ENCODE results near the gene OR8D4.
"Not testable (repeated sequence)": the region's sequence is repeated elsewhere in the genome, so short reads cannot be mapped to it uniquely, and the experiment has no call there.

The OR8D4 gene

GRCh38 chr11:123901867-123902266, at the start of gene OR8D4:
TSS of gene OR8D4 (plus strand) at chr11:123902167. CDS start at chr11:123906432, 4,265 bp downstream.
- no peak for TF ChIP-seq CTCF (conservative IDR thresholded peaks at IDR 0.05)
- TF ChIP-seq ZFX (IDR thresholded peaks at IDR 0.05), result no peak

GRCh38 chr11:123852321-123852720, 49.6 kb upstream of the OR8D4 start:
- H3K27ac ChIP-seq, result no peak overlapping the region
- TF ChIP-seq CTCF (conservative IDR thresholded peaks at IDR 0.05), result no peak
- TF ChIP-seq ZFX (IDR thresholded peaks at IDR 0.05), result no peak

More at GRCh38 chr11:123901867-123902266, at the start of gene OR8D4:
- H3K27ac ChIP-seq, result no peak within 1 kb of the TSS

DNA sequence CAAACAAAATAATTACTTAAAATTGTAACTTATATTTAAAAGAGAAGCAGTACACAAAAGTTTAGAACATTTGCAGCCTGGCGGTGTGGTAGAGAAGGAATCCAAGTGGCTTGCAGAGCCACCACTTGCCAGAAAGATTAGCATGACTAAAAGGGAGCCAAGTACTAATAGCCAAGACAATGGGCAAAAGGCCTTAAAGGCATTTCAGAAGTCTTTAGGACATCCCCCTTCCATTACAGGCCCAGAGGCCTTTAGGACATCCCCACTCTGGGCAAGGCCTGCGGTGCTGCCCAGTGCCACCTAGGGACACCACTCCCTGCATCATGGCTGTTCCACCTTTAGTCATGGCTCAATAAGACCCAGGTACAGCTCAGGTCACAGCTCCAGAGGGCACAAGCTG, 48.9 kb upstream of the OR8D4 start:
- TF ChIP-seq CTCF (conservative IDR thresholded peaks at IDR 0.05) (no peak), ZFX (IDR thresholded peaks at IDR 0.05) (no peak)
- H3K27ac ChIP-seq, result no peak overlapping the region

DNA sequence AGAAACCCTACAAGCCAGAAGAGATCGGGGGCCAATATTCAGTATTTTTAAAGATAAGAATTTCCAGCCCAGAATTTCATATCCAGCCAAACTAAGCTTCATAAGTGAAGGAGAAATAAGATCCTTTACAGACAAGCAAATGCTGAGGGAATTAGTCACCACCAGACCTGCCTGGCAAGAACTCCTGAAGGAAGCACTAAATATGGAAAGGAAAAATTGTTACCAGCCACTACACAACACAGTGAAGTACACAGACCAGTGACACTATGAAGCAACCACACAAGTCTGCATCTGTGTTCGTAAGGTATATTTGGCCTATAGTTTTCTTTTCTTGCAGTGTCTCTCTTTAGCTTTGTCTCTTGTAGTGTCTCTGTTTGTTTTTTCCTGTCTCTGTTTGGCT, 45.5 kb upstream of the OR8D4 start:
- H3K27ac ChIP-seq, result no peak overlapping the region
- TF ChIP-seq ZFX (IDR thresholded peaks at IDR 0.05) (no peak), CTCF (conservative IDR thresholded peaks at IDR 0.05) (no peak)

- TF ChIP-seq CTCF (conservative IDR thresholded peaks at IDR 0.05), result no peak
- no peak for TF ChIP-seq ZFX (IDR thresholded peaks at IDR 0.05)
Observed at GRCh38 chr11:123859731-123860130, 42.2 kb upstream of the OR8D4 start.

GRCh38 chr11:123865293-123865692, 36.7 kb upstream of the OR8D4 start:
- not testable (repeated sequence) for H3K27ac ChIP-seq

More at GRCh38 chr11:123859731-123860130, 42.2 kb upstream of the OR8D4 start:
- H3K27ac ChIP-seq, result no peak overlapping the region

GRCh38 chr11:123867795-123868194, 34.2 kb upstream of the OR8D4 start:
- not testable (repeated sequence) for H3K27ac ChIP-seq

GRCh38 chr11:123880912-123881311, 21.1 kb upstream of the OR8D4 start:
- no peak overlapping the region for H3K27ac ChIP-seq
- no peak for TF ChIP-seq ZFX (IDR thresholded peaks at IDR 0.05)

DNA sequence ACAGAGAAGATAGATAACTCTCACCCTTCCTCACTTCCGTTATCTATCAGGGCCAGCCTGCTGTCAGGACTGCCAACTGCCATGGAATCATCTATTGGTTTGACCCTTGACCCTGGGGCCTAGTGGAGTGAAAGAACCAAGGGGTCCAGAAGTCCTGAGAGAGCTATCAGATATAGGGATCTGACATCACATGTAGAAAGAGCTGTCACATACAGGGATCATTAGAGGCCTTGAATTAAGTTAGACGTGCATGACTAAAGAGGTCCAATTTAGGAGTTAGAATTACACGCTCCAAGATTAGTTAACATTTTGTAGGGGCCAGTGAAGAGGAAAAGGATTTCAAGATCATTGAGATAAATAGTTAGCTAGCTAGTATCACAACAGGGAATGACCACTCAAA, 16.4 kb upstream of the OR8D4 start, which contains the start of gene TMEM225:
Gene TMEM225, minus strand, starts transcription at position 101 of the 400 bp plus-strand sequence. CDS start 245 bp downstream, outside the sequence.
- H3K27ac ChIP-seq, result no peak within 1 kb of the TSS
- TF ChIP-seq CTCF (conservative IDR thresholded peaks at IDR 0.05), result no peak
- no peak for TF ChIP-seq ZFX (IDR thresholded peaks at IDR 0.05)

Data from C4-2B (cell line).